ENCODE data around the gene DNAJC3. TPM values are rescaled to one million over a fixed set of nuclear protein-coding genes. Genes with fewer than 3 reads are reported as not detected.
"Not testable (repeated sequence)": the region's sequence is repeated elsewhere in the genome, so short reads cannot be mapped to it uniquely, and the experiment has no call there.

Gene DNAJC3
- total and polyA plus RNA-seq, 9 donors, result 13.9 to 26.3 (median 18.1) TPM

DNA sequence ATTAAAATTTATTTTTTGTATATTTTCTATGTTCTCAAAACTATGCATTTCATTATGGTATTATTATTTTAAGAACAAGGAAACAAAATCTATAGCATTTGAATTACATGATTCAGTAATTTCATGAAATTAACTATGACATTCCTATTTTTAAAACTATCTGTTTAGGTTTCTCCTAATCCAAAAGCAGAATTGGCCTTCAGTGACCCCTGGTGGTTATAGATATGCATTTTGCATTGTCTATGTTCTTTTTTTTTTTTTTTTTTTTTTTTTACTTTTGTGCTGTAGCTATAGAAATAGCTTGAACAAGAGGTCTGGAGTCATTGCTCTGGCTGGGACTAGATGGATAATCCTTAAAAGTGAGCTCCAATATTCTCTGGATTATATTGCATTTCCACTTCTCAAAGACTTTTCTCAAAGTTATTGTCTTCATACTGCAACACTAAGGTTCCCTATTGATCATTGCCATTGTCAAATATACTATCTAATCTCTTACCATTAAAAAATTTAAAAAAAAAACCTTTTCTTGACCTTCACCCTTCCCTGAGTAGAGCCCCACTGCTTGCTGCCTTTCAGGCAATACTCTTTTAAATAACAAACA lies 15.9 kb upstream of the DNAJC3 start:
- no peak overlapping the region for H3K27ac ChIP-seq (ENCODE audit: low read length)
- H3K4me3 ChIP-seq (ENCODE audit: low read length), result no peak overlapping the region
- no peaks in the 10 kb centered on the region for H3K27me3 ChIP-seq (ENCODE audit: control insufficient read depth, insufficient read depth, low read length)
- H3K9me3 ChIP-seq (replicated peaks; ENCODE audit: control insufficient read depth, low read depth, low read length), result peaks cover 4% of the 10 kb centered on the region
- DNase-seq, result peak; percentile 79
- H3K36me3 ChIP-seq (ENCODE audit: control insufficient read depth, insufficient read depth, low read length), result no peaks in the 10 kb centered on the region
- H3K4me1 ChIP-seq (ENCODE audit: control insufficient read depth, insufficient read depth, low read length), result no peaks in the 10 kb centered on the region

DNA sequence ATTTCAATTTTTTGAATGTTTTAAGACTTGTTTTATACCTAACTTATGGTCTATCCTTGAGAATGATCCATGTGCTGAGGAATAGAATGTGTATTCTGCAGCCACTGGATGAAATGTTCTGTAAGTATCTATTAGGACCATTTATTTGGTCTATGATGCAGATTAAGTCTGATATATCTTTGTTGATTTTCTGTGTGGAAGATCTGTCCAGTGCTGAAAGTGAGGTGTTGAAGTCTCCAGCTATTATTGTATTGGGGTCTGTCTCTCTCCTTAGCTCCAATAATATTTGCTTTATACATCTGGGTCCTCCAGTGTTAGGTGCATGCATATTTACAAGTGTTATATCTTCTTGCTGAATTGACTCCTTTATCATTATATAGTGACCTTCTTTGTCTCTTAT lies 9.7 kb upstream of the DNAJC3 start:
- not testable (repeated sequence) for H3K4me3 ChIP-seq (ENCODE audit: low read length); DNase-seq; H3K4me1 ChIP-seq (ENCODE audit: control insufficient read depth, insufficient read depth, low read length); H3K27me3 ChIP-seq (ENCODE audit: control insufficient read depth, insufficient read depth, low read length); H3K36me3 ChIP-seq (ENCODE audit: control insufficient read depth, insufficient read depth, low read length); H3K27ac ChIP-seq (ENCODE audit: low read length)
- H3K9me3 ChIP-seq (replicated peaks; ENCODE audit: control insufficient read depth, low read depth, low read length), result peaks cover 38% of the 10 kb centered on the region

DNA sequence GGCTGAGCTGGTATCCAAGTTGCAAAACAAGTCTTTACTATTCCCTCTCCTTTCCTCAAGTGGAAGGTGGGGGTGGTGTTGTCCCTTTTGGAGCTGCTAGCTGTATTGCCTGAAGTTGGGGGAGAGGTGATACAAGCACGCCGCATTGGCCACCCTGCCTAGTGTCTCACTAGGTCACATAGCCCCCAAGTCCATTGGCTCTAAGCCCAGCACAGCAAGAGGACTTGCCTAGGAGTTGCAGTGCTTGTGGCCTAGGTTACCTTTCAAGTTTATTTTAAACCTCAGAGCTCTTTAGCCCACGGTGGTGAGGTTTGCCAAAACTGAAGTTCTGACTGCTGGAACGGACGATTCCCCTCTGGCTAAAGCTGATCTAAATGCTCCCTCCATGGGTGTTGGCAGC lies 5.3 kb upstream of the DNAJC3 start:
- 100% methylated on average over 3 of the region's 5 CpGs for WGBS (ENCODE audit: insufficient coverage)
- H3K4me3 ChIP-seq (ENCODE audit: low read length), result no peak overlapping the region
- H3K9me3 ChIP-seq (replicated peaks; ENCODE audit: control insufficient read depth, low read depth, low read length), result peaks cover 30% of the 10 kb centered on the region
- H3K27ac ChIP-seq (ENCODE audit: low read length), result no peak overlapping the region
- no peaks in the 10 kb centered on the region for H3K27me3 ChIP-seq (ENCODE audit: control insufficient read depth, insufficient read depth, low read length)
- no peaks in the 10 kb centered on the region for H3K4me1 ChIP-seq (ENCODE audit: control insufficient read depth, insufficient read depth, low read length)
- DNase-seq, result no peak
- H3K36me3 ChIP-seq (ENCODE audit: control insufficient read depth, insufficient read depth, low read length), result no peaks in the 10 kb centered on the region

GRCh38 chr13:95676105-95676761 lies 706 bp upstream of the DNAJC3 start:
- WGBS (ENCODE audit: insufficient coverage), result under 1% methylated on average over 26 of the region's 32 CpGs
- Histone ChIP-seq H3K4me1 (ENCODE audit: control insufficient read depth, insufficient read depth, low read length) (peaks cover 3% of the 10 kb centered on the region), H3K27ac (ENCODE audit: low read length) (peak overlapping the region; percentile 96), H3K36me3 (ENCODE audit: control insufficient read depth, insufficient read depth, low read length) (no peaks in the 10 kb centered on the region), H3K27me3 (ENCODE audit: control insufficient read depth, insufficient read depth, low read length) (no peaks in the 10 kb centered on the region), H3K9me3 (replicated peaks; ENCODE audit: control insufficient read depth, low read depth, low read length) (peaks cover 7% of the 10 kb centered on the region), H3K4me3 (ENCODE audit: low read length) (peak overlapping the region; percentile 85)
- DNase-seq, result no peak

- DNase-seq, result peak; percentile 38
Measured at GRCh38 chr13:95677564-95678266, 776 bp downstream of the DNAJC3 start.

GRCh38 chr13:95678967-95679366 lies 2.0 kb downstream of the DNAJC3 start:
- no peaks in the 10 kb centered on the region for H3K36me3 ChIP-seq (ENCODE audit: control insufficient read depth, insufficient read depth, low read length)
- no CpG with 5 or more reads among the region's 4 CpGs for WGBS (ENCODE audit: insufficient coverage)
- H3K4me3 ChIP-seq (ENCODE audit: low read length), result no peak overlapping the region
- H3K4me1 ChIP-seq (ENCODE audit: control insufficient read depth, insufficient read depth, low read length), result peaks cover 3% of the 10 kb centered on the region
- no peak overlapping the region for H3K27ac ChIP-seq (ENCODE audit: low read length)
- DNase-seq, result no peak
- H3K27me3 ChIP-seq (ENCODE audit: control insufficient read depth, insufficient read depth, low read length), result no peaks in the 10 kb centered on the region
- H3K9me3 ChIP-seq (replicated peaks; ENCODE audit: control insufficient read depth, low read depth, low read length), result no peaks in the 10 kb centered on the region

More at GRCh38 chr13:95677564-95678266, 776 bp downstream of the DNAJC3 start:
- WGBS (ENCODE audit: insufficient coverage), result 0% methylated on average over 18 of the region's 30 CpGs
- Histone ChIP-seq H3K4me1 (ENCODE audit: control insufficient read depth, insufficient read depth, low read length) (peaks cover 3% of the 10 kb centered on the region), H3K36me3 (ENCODE audit: control insufficient read depth, insufficient read depth, low read length) (no peaks in the 10 kb centered on the region), H3K27me3 (ENCODE audit: control insufficient read depth, insufficient read depth, low read length) (no peaks in the 10 kb centered on the region), H3K27ac (ENCODE audit: low read length) (peak overlapping the region; percentile 95), H3K4me3 (ENCODE audit: low read length) (peak overlapping the region; percentile 84), H3K9me3 (replicated peaks; ENCODE audit: control insufficient read depth, low read depth, low read length) (no peaks in the 10 kb centered on the region)

GRCh38 chr13:95679722-95680121 lies 2.8 kb downstream of the DNAJC3 start:
- H3K4me1 ChIP-seq (ENCODE audit: control insufficient read depth, insufficient read depth, low read length), result peaks cover 3% of the 10 kb centered on the region

DNA sequence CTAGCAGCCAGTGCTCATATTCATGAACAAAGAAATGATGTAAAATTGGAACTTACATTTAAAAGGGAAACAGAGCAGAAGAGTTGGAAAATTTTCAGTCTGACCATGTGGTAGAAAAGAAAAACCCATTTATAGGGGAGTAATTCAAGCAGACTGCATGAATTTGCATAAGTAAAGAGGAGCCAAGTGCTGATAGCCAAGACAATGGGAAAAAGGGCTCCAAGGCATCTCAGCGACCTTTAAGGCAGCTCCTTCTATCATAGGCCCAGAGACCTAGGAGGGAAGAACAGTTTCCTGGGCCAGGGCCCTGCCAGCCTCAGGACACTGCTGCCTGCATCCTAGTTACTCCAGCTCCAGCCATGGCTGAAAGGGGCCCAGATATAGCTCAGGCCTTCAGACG lies 7.5 kb downstream of the DNAJC3 start:
- Histone ChIP-seq H3K4me1 (ENCODE audit: control insufficient read depth, insufficient read depth, low read length) (no peaks in the 10 kb centered on the region), H3K27ac (ENCODE audit: low read length) (no peak overlapping the region), H3K9me3 (replicated peaks; ENCODE audit: control insufficient read depth, low read depth, low read length) (peaks cover 20% of the 10 kb centered on the region), H3K36me3 (ENCODE audit: control insufficient read depth, insufficient read depth, low read length) (no peaks in the 10 kb centered on the region), H3K4me3 (ENCODE audit: low read length) (no peak overlapping the region), H3K27me3 (ENCODE audit: control insufficient read depth, insufficient read depth, low read length) (no peaks in the 10 kb centered on the region)
- no peak for DNase-seq
- 83% methylated on average over 1 of the region's 2 CpGs for WGBS (ENCODE audit: insufficient coverage)

More at GRCh38 chr13:95679722-95680121, 2.8 kb downstream of the DNAJC3 start:
- no CpG with 5 or more reads among the region's 2 CpGs for WGBS (ENCODE audit: insufficient coverage)
- DNase-seq, result no peak
- no peak overlapping the region for H3K4me3 ChIP-seq (ENCODE audit: low read length)
- H3K36me3 ChIP-seq (ENCODE audit: control insufficient read depth, insufficient read depth, low read length), result no peaks in the 10 kb centered on the region
- no peaks in the 10 kb centered on the region for H3K27me3 ChIP-seq (ENCODE audit: control insufficient read depth, insufficient read depth, low read length)
- H3K27ac ChIP-seq (ENCODE audit: low read length), result no peak overlapping the region
- H3K9me3 ChIP-seq (replicated peaks; ENCODE audit: control insufficient read depth, low read depth, low read length), result peaks cover under 1% of the 10 kb centered on the region

DNA sequence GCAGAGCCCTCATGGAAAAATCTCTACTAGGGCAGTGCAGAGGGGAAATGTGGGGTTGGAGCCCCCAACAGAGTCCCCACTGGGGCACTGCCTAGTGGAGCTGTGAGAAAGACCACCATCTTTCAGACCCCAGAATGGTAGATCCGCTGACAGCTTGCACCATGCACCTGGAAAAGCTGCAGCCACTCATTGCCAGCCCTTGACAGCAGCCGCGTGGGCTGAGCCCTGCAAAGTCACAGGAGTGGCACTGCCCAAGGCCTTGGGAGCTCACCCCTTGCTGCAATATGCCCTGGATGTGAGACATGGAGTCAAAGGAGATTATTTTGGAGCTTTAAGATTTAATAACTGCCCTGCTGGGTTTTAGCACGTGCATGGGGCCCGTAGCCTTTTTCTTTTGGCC lies 8.0 kb downstream of the DNAJC3 start:
- not testable (repeated sequence) for H3K4me1 ChIP-seq (ENCODE audit: control insufficient read depth, insufficient read depth, low read length); H3K4me3 ChIP-seq (ENCODE audit: low read length); DNase-seq; H3K27me3 ChIP-seq (ENCODE audit: control insufficient read depth, insufficient read depth, low read length); H3K27ac ChIP-seq (ENCODE audit: low read length); H3K36me3 ChIP-seq (ENCODE audit: control insufficient read depth, insufficient read depth, low read length)
- WGBS (ENCODE audit: insufficient coverage), result 93% methylated on average over 3 of the region's 5 CpGs
- peaks cover 20% of the 10 kb centered on the region for H3K9me3 ChIP-seq (replicated peaks; ENCODE audit: control insufficient read depth, low read depth, low read length)

- no peaks in the 10 kb centered on the region for H3K36me3 ChIP-seq (ENCODE audit: control insufficient read depth, insufficient read depth, low read length)
- DNase-seq, result no peak
- no peak overlapping the region for H3K4me3 ChIP-seq (ENCODE audit: low read length)
- H3K9me3 ChIP-seq (replicated peaks; ENCODE audit: control insufficient read depth, low read depth, low read length), result peaks cover 20% of the 10 kb centered on the region
- H3K27ac ChIP-seq (ENCODE audit: low read length), result no peak overlapping the region
- H3K4me1 ChIP-seq (ENCODE audit: control insufficient read depth, insufficient read depth, low read length), result no peaks in the 10 kb centered on the region
- H3K27me3 ChIP-seq (ENCODE audit: control insufficient read depth, insufficient read depth, low read length), result no peaks in the 10 kb centered on the region
- WGBS (ENCODE audit: insufficient coverage), result no CpG with 5 or more reads among the region's 3 CpGs
Measured at GRCh38 chr13:95689582-95689926, 12.6 kb downstream of the DNAJC3 start.
